ENCODE data around the gene FZR1.

DNA sequence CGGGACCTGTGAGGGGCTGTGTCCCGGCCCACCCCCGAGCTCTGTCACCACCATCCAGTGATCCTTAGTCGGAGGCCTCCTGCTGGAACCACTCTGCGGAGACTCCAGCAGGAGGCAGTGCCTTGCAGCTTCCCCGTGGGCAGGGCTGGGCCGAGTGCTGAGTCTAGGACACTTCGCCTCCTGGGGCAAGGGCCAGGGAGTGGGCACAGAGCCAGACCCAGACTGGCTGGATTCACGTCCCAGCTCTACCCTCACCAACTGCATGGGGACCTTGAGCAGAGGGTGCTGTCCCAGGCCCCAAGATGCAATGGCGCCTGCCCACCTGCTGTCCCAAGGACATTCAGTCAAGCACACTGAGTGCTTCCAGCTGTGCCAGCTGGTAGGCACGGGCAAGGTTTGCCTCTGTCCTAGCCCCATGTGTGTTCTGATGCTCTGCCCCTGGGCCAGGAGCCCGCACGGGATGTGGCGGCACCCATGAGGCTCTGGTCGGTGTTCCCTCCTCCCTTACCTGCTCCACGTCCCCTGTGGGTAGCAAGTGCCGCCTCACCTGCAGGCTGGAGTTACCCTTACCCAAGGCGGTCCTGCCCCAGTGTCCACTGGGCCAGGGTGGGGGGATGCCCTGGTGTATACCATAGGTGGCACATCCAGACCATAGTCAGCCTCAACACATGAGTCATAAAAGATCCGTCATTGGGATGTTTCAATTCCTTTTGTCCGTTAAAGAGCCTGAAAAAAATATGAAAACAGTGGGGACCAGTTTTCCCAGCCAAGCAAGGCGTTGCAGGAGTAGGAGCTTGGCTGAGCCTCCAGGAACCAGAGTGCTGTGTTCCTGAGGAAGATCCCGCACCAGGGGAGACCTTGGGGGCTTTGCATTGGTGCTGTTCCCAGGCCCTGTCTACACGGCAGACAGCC, 7.4 kb downstream of the FZR1 start:
- TF ChIP-seq, protein P1, sequence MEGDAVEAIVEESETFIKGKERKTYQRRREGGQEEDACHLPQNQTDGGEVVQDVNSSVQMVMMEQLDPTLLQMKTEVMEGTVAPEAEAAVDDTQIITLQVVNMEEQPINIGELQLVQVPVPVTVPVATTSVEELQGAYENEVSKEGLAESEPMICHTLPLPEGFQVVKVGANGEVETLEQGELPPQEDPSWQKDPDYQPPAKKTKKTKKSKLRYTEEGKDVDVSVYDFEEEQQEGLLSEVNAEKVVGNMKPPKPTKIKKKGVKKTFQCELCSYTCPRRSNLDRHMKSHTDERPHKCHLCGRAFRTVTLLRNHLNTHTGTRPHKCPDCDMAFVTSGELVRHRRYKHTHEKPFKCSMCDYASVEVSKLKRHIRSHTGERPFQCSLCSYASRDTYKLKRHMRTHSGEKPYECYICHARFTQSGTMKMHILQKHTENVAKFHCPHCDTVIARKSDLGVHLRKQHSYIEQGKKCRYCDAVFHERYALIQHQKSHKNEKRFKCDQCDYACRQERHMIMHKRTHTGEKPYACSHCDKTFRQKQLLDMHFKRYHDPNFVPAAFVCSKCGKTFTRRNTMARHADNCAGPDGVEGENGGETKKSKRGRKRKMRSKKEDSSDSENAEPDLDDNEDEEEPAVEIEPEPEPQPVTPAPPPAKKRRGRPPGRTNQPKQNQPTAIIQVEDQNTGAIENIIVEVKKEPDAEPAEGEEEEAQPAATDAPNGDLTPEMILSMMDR (IDR thresholded peaks at IDR 0.05) = 0 out of 2 replicates have a peak, but pooled peaks have one; percentile 11
- TF ChIP-seq ZFX (IDR thresholded peaks at IDR 0.05; ENCODE audit: borderline replicate concordance) = no peak
